ENCODE measurements around the gene LRRC23. TPM values are rescaled to one million over a fixed set of nuclear protein-coding genes. Genes with fewer than 3 reads are reported as not detected.

Gene LRRC23
- total and polyA plus RNA-seq, 2 experiments from 2014 or later, result 4.3 to 4.5 TPM

GRCh38 chr12:6912164-6912935, 7.7 kb downstream of the LRRC23 start:
- Histone ChIP-seq H3K9ac (no peak overlapping the region), H3K4me3 (no peak overlapping the region), H3K4me1 (ENCODE audit: insufficient read depth) (peaks cover 10% of the 10 kb centered on the region; the same call in 1 of the 2 replicates), H3F3A (ENCODE audit: insufficient read depth) (no peaks in the 10 kb centered on the region), H3K9me2 (ENCODE audit: insufficient read depth) (no peaks in the 10 kb centered on the region), H3K4me2 (ENCODE audit: unreplicated experiment) (no peak overlapping the region), H3K27me3 (replicated peaks; ENCODE audit: insufficient read depth) (no peaks in the 10 kb centered on the region), H3K9me3 (ENCODE audit: low read depth) (no peaks in the 10 kb centered on the region), H4K20me1 (ENCODE audit: insufficient read depth) (no peaks in the 10 kb centered on the region), H3K27ac (no peak overlapping the region), H3K36me3 (ENCODE audit: low read depth) (no peaks in the 10 kb centered on the region), H2AFZ (no peak overlapping the region), H3K79me2 (ENCODE audit: insufficient read depth) (peaks cover 11% of the 10 kb centered on the region; the same call in 1 of the 2 replicates)
- WGBS, 2 experiments (ENCODE audit: low coverage in 1 of 2, low lambda C conversion rate in 2 of 2, missing lambda C conversion rate in 2 of 2), result 83 to 89% methylated on average over 14 to 15 of the region's 15 CpGs
- in situ Hi-C loops (cut with MboI), result no loop called here
- no peak for TF ChIP-seq EZH2phosphoT487 (IDR thresholded peaks at IDR 0.05; ENCODE audit: insufficient read depth, low read depth)
- no peak for TF ChIP-seq EZH2 (IDR thresholded peaks at IDR 0.05; ENCODE audit: insufficient read depth, poor library complexity, severe bottlenecking)
- DNase-seq, result no peak

- peak within 1 kb of the TSS; percentile 86 for H3K4me2 ChIP-seq (ENCODE audit: unreplicated experiment)
- no peaks in the 10 kb centered on the region for H3K36me3 ChIP-seq (ENCODE audit: low read depth)
- peak within 1 kb of the TSS; percentile 89 for H2AFZ ChIP-seq
- 1 to 2% methylated on average over 51 to 68 of the region's 68 CpGs for WGBS, 2 experiments (ENCODE audit: low coverage in 1 of 2, low lambda C conversion rate in 2 of 2, missing lambda C conversion rate in 2 of 2)
- no peaks in the 10 kb centered on the region for H3K27me3 ChIP-seq (replicated peaks; ENCODE audit: insufficient read depth)
- peak within 1 kb of the TSS; percentile 94 for H3K4me3 ChIP-seq
- no peak within 1 kb of the TSS for H3K27ac ChIP-seq
- peak; percentile 92 for DNase-seq
- H4K20me1 ChIP-seq (ENCODE audit: insufficient read depth), result no peaks in the 10 kb centered on the region
- H3K79me2 ChIP-seq (ENCODE audit: insufficient read depth), result peaks cover 11% of the 10 kb centered on the region; the same call in 1 of the 2 replicates
- no peaks in the 10 kb centered on the region for H3K9me3 ChIP-seq (ENCODE audit: low read depth)
- H3K4me1 ChIP-seq (ENCODE audit: insufficient read depth), result peaks cover 10% of the 10 kb centered on the region; the same call in 1 of the 2 replicates
- H3K9me2 ChIP-seq (ENCODE audit: insufficient read depth), result no peaks in the 10 kb centered on the region
- TF ChIP-seq EZH2 (IDR thresholded peaks at IDR 0.05; ENCODE audit: insufficient read depth, poor library complexity, severe bottlenecking) (no peak), EZH2phosphoT487 (IDR thresholded peaks at IDR 0.05; ENCODE audit: insufficient read depth, low read depth) (no peak)
- in situ Hi-C loops (cut with MboI), result no loop called here
- no peaks in the 10 kb centered on the region for H3F3A ChIP-seq (ENCODE audit: insufficient read depth)
- H3K9ac ChIP-seq, result peak within 1 kb of the TSS; percentile 82
These were observed 9.8 kb downstream of the LRRC23 start, which contains the start of gene ENO2 for GRCh38 chr12:6914246-6914946. TSS of gene ENO2 (plus strand) at chr12:6914580. CDS start at chr12:6915833, 1,253 bp downstream.

- Histone ChIP-seq H3K9me2 (ENCODE audit: insufficient read depth) (no peaks in the 10 kb centered on the region), H3K79me2 (ENCODE audit: insufficient read depth) (peaks cover 11% of the 10 kb centered on the region; the same call in 1 of the 2 replicates), H3K4me2 (ENCODE audit: unreplicated experiment) (peak overlapping the region; percentile 86), H3K36me3 (ENCODE audit: low read depth) (no peaks in the 10 kb centered on the region), H3K27me3 (replicated peaks; ENCODE audit: insufficient read depth) (no peaks in the 10 kb centered on the region), H2AFZ (peak overlapping the region; percentile 89), H4K20me1 (ENCODE audit: insufficient read depth) (no peaks in the 10 kb centered on the region), H3K9me3 (ENCODE audit: low read depth) (no peaks in the 10 kb centered on the region), H3K9ac (peak overlapping the region; percentile 82), H3K4me1 (ENCODE audit: insufficient read depth) (peaks cover 10% of the 10 kb centered on the region; the same call in 1 of the 2 replicates), H3F3A (ENCODE audit: insufficient read depth) (no peaks in the 10 kb centered on the region), H3K4me3 (peak overlapping the region; percentile 94), H3K27ac (no peak overlapping the region)
- WGBS, 2 experiments (ENCODE audit: low coverage in 1 of 2, low lambda C conversion rate in 2 of 2, missing lambda C conversion rate in 2 of 2), result 13 to 14% methylated on average over 24 to 29 of the region's 29 CpGs
- TF ChIP-seq EZH2phosphoT487 (IDR thresholded peaks at IDR 0.05; ENCODE audit: insufficient read depth, low read depth), result no peak
- in situ Hi-C loops (cut with MboI), result no loop called here
- no peak for DNase-seq
These were observed 10.5 kb downstream of the LRRC23 start for GRCh38 chr12:6914947-6915788.

GRCh38 chr12:6915789-6916285, 11.2 kb downstream of the LRRC23 start:
- no peak overlapping the region for H2AFZ ChIP-seq
- in situ Hi-C loops (cut with MboI), result no loop called here
- DNase-seq, result no peak
- no peaks in the 10 kb centered on the region for H3K36me3 ChIP-seq (ENCODE audit: low read depth)
- no peak overlapping the region for H3K27ac ChIP-seq
- no peaks in the 10 kb centered on the region for H3K27me3 ChIP-seq (replicated peaks; ENCODE audit: insufficient read depth)
- peaks cover 10% of the 10 kb centered on the region; the same call in 1 of the 2 replicates for H3K4me1 ChIP-seq (ENCODE audit: insufficient read depth)
- H3K79me2 ChIP-seq (ENCODE audit: insufficient read depth), result peaks cover 11% of the 10 kb centered on the region; the same call in 1 of the 2 replicates
- no peaks in the 10 kb centered on the region for H4K20me1 ChIP-seq (ENCODE audit: insufficient read depth)
- WGBS, 2 experiments (ENCODE audit: low coverage in 1 of 2, low lambda C conversion rate in 2 of 2, missing lambda C conversion rate in 2 of 2), result 78 to 81% methylated on average over 14 of the region's 14 CpGs
- TF ChIP-seq EZH2 (IDR thresholded peaks at IDR 0.05; ENCODE audit: insufficient read depth, poor library complexity, severe bottlenecking), result no peak
- TF ChIP-seq EZH2phosphoT487 (IDR thresholded peaks at IDR 0.05; ENCODE audit: insufficient read depth, low read depth), result no peak
- no peaks in the 10 kb centered on the region for H3F3A ChIP-seq (ENCODE audit: insufficient read depth)
- H3K9me3 ChIP-seq (ENCODE audit: low read depth), result no peaks in the 10 kb centered on the region
- no peak overlapping the region for H3K4me2 ChIP-seq (ENCODE audit: unreplicated experiment)
- H3K4me3 ChIP-seq, result peak overlapping the region; percentile 94
- H3K9ac ChIP-seq, result no peak overlapping the region
- H3K9me2 ChIP-seq (ENCODE audit: insufficient read depth), result no peaks in the 10 kb centered on the region

Measured in GM23248 (cell line).